ENCODE results near the gene DCBLD1. TPM values are rescaled to one million over a fixed set of nuclear protein-coding genes. Genes with fewer than 3 reads are reported as not detected.

DCBLD1 gene
- total RNA-seq, 1 experiment from 2014 or later: 6.1 TPM

GRCh38 chr6:117525607-117526006 is 43.1 kb downstream of the DCBLD1 start:
- no peak overlapping the region for H3K27ac ChIP-seq
- no TSS peak for BruUV-seq (replicated peaks)
- no peak overlapping the region for H2AFZ ChIP-seq
- ChIA-PET CTCF (no interaction called here), POLR2A (ENCODE audit: unreplicated experiment) (no interaction called here)
- no peaks in the 10 kb centered on the region for H4K20me1 ChIP-seq (ENCODE audit: insufficient read depth)
- TF ChIP-seq EZH2 (IDR thresholded peaks at IDR 0.05; ENCODE audit: low read depth) (no peak), CTCF (conservative IDR thresholded peaks at IDR 0.05) (no peak)
- no peaks in the 10 kb centered on the region for H3K79me2 ChIP-seq (ENCODE audit: low read depth)
- H3K4me3 ChIP-seq: no peak overlapping the region
- H3K9me3 ChIP-seq (ENCODE audit: insufficient read depth, low read depth): no peaks in the 10 kb centered on the region
- peaks cover 7% of the 10 kb centered on the region; the same call in 1 of the 2 replicates for H3K4me1 ChIP-seq (replicated peaks; ENCODE audit: insufficient read depth)
- no peak overlapping the region for H3K4me2 ChIP-seq
- intact Hi-C loops (cut with micrococcal nuclease; ENCODE audit: unreplicated experiment): no loop called here
- H3K36me3 ChIP-seq (ENCODE audit: low read depth): no peaks in the 10 kb centered on the region
- DNase-seq: no peak
- no peaks in the 10 kb centered on the region for H3K27me3 ChIP-seq (ENCODE audit: insufficient read depth, low read depth)
- H3K9me2 ChIP-seq (ENCODE audit: insufficient read depth): no peaks in the 10 kb centered on the region
- no peaks in the 10 kb centered on the region for H3F3A ChIP-seq (ENCODE audit: insufficient read depth, low read depth)

- no peaks in the 10 kb centered on the region for H3K27me3 ChIP-seq (ENCODE audit: insufficient read depth, low read depth)
- no peak overlapping the region for H3K4me2 ChIP-seq
- no peaks in the 10 kb centered on the region for H3K79me2 ChIP-seq (ENCODE audit: low read depth)
- no TSS peak for BruUV-seq (replicated peaks)
- H3K27ac ChIP-seq: no peak overlapping the region
- DNase-seq: no peak
- no peak overlapping the region for H3K4me3 ChIP-seq
- peaks cover 9% of the 10 kb centered on the region for H3K4me1 ChIP-seq (replicated peaks; ENCODE audit: insufficient read depth)
- H4K20me1 ChIP-seq (ENCODE audit: insufficient read depth): no peaks in the 10 kb centered on the region
- H3K9me2 ChIP-seq (ENCODE audit: insufficient read depth): 0 out of 2 replicates have a peak, but pooled peaks cover under 1% of the 10 kb centered on the region
- POLR2A ChIA-PET (ENCODE audit: unreplicated experiment): no interaction called here
- TF ChIP-seq CTCF (conservative IDR thresholded peaks at IDR 0.05) (no peak), EZH2 (IDR thresholded peaks at IDR 0.05; ENCODE audit: low read depth) (no peak)
- CTCF ChIA-PET: no interaction called here
- H2AFZ ChIP-seq: no peak overlapping the region
- 0 out of 2 replicates have a peak, but pooled peaks cover 4% of the 10 kb centered on the region for H3K36me3 ChIP-seq (ENCODE audit: low read depth)
- peaks cover 1% of the 10 kb centered on the region; the same call in 1 of the 2 replicates for H3F3A ChIP-seq (ENCODE audit: insufficient read depth, low read depth)
- H3K9me3 ChIP-seq (ENCODE audit: insufficient read depth, low read depth): no peaks in the 10 kb centered on the region
- intact Hi-C loops (cut with micrococcal nuclease; ENCODE audit: unreplicated experiment): no loop called here
These were observed 48.2 kb downstream of the DCBLD1 start for GRCh38 chr6:117530467-117531242.

GRCh38 chr6:117531346-117531745 is 48.9 kb downstream of the DCBLD1 start:
- H3K27ac ChIP-seq: no peak overlapping the region
- BruUV-seq (replicated peaks): no TSS peak
- 0 out of 2 replicates have a peak, but pooled peaks cover 4% of the 10 kb centered on the region for H3K36me3 ChIP-seq (ENCODE audit: low read depth)
- POLR2A ChIA-PET (ENCODE audit: unreplicated experiment): no interaction called here
- no peaks in the 10 kb centered on the region for H3K9me3 ChIP-seq (ENCODE audit: insufficient read depth, low read depth)
- H3K79me2 ChIP-seq (ENCODE audit: low read depth): no peaks in the 10 kb centered on the region
- H3K9me2 ChIP-seq (ENCODE audit: insufficient read depth): 0 out of 2 replicates have a peak, but pooled peaks cover 3% of the 10 kb centered on the region
- no peaks in the 10 kb centered on the region for H4K20me1 ChIP-seq (ENCODE audit: insufficient read depth)
- no peaks in the 10 kb centered on the region for H3K27me3 ChIP-seq (ENCODE audit: insufficient read depth, low read depth)
- H3F3A ChIP-seq (ENCODE audit: insufficient read depth, low read depth): peaks cover 5% of the 10 kb centered on the region; the same call in 1 of the 2 replicates
- H2AFZ ChIP-seq: no peak overlapping the region
- peaks cover 16% of the 10 kb centered on the region for H3K4me1 ChIP-seq (replicated peaks; ENCODE audit: insufficient read depth)
- TF ChIP-seq EZH2 (IDR thresholded peaks at IDR 0.05; ENCODE audit: low read depth): no peak
- no peak for TF ChIP-seq CTCF (conservative IDR thresholded peaks at IDR 0.05)
- H3K4me2 ChIP-seq: no peak overlapping the region
- CTCF ChIA-PET: interaction anchor here (0.6 kb wide), 1 partner anchor 133 kb away, joined by 3 read pairs; no protein-coding TSS in a partner anchor
- intact Hi-C loops (cut with micrococcal nuclease; ENCODE audit: unreplicated experiment): no loop called here
- no peak for DNase-seq
- H3K4me3 ChIP-seq: no peak overlapping the region
